ENCODE measurements around the gene KCTD12.

GRCh38 chr13:76830805-76831204 lies 55.4 kb downstream of the KCTD12 start:
- TF ChIP-seq, protein P1, sequence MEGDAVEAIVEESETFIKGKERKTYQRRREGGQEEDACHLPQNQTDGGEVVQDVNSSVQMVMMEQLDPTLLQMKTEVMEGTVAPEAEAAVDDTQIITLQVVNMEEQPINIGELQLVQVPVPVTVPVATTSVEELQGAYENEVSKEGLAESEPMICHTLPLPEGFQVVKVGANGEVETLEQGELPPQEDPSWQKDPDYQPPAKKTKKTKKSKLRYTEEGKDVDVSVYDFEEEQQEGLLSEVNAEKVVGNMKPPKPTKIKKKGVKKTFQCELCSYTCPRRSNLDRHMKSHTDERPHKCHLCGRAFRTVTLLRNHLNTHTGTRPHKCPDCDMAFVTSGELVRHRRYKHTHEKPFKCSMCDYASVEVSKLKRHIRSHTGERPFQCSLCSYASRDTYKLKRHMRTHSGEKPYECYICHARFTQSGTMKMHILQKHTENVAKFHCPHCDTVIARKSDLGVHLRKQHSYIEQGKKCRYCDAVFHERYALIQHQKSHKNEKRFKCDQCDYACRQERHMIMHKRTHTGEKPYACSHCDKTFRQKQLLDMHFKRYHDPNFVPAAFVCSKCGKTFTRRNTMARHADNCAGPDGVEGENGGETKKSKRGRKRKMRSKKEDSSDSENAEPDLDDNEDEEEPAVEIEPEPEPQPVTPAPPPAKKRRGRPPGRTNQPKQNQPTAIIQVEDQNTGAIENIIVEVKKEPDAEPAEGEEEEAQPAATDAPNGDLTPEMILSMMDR (IDR thresholded peaks at IDR 0.05; ENCODE audit: poor library complexity): no peak
- TF ChIP-seq EZH2 (IDR thresholded peaks at IDR 0.05; ENCODE audit: borderline replicate concordance): no peak

All from hepatocyte (in vitro differentiated cells).